Measurements from ENCODE around the gene STARD8.
"Not testable (repeated sequence)": the region's sequence is repeated elsewhere in the genome, so short reads cannot be mapped to it uniquely, and the experiment has no call there.

STARD8 gene

GRCh38 chrX:68627986-68628385 lies 19.5 kb upstream of the STARD8 start:
- no peak overlapping the region for H3K4me3 ChIP-seq (replicated peaks; ENCODE audit: insufficient read depth, low read length)
- DNase-seq (ENCODE audit: low read depth in 1 of 2, low spot score in 1 of 2), result no peak
- H3K27me3 ChIP-seq (ENCODE audit: insufficient read depth, poor library complexity, severe bottlenecking), result no peaks in the 10 kb centered on the region
- no peak overlapping the region for H3K27ac ChIP-seq (replicated peaks)
- no peak for TF ChIP-seq POLR2AphosphoS5 (IDR thresholded peaks at IDR 0.05; ENCODE audit: low read depth)
- no peak for TF ChIP-seq GABPA (IDR thresholded peaks at IDR 0.05; ENCODE audit: low read depth)

DNA sequence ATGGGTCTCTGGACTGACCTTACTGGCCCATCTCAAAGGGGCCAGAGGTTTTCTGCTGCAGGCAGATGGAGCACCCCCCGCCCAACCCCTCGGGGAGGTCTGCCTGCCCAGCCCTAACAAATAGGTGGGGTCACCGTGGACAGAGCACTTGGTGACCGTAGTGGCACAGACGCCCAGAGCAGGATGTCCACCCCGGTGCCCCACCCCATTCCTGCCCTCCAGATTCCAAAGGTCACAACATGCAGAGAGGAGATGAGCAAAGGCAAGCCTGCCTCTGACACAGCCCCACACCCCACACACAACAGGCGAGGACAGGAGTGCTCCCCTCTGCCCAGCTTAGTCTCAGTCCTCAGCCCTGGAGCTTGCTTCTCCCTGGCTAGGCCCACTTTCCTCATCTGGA lies 17.5 kb upstream of the STARD8 start:
- not testable (repeated sequence) for H3K27me3 ChIP-seq (ENCODE audit: insufficient read depth, poor library complexity, severe bottlenecking); H3K4me3 ChIP-seq (replicated peaks; ENCODE audit: insufficient read depth, low read length); H3K27ac ChIP-seq (replicated peaks); DNase-seq (ENCODE audit: low read depth in 1 of 2, low spot score in 1 of 2)

DNA sequence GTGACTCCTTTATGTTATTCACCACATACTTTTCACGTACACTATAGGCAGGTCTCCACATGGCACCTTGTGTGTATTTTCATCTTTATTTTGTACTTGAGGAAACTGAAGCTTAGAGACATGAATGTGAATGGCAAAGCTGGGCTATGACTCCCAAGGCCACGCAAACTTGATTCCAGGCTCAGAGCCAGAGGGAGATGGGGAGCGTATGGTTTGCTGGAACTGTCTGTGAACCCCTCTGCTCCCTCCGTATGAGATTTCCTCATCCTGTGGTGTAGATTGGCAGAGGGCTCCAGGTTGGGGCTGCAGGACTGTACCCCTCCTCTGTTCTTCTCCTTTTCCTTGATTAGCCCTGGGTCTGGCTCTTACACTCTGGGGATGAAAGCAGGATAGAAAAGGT lies 16.1 kb upstream of the STARD8 start:
- DNase-seq (ENCODE audit: low read depth in 1 of 2, low spot score in 1 of 2), result no peak
- TF ChIP-seq GABPA (IDR thresholded peaks at IDR 0.05; ENCODE audit: low read depth), result no peak
- TF ChIP-seq SPI1 (IDR thresholded peaks at IDR 0.05; ENCODE audit: borderline replicate concordance, low read depth), result no peak
- TF ChIP-seq POLR2AphosphoS5 (IDR thresholded peaks at IDR 0.05; ENCODE audit: low read depth), result no peak
- TF ChIP-seq, protein P1, sequence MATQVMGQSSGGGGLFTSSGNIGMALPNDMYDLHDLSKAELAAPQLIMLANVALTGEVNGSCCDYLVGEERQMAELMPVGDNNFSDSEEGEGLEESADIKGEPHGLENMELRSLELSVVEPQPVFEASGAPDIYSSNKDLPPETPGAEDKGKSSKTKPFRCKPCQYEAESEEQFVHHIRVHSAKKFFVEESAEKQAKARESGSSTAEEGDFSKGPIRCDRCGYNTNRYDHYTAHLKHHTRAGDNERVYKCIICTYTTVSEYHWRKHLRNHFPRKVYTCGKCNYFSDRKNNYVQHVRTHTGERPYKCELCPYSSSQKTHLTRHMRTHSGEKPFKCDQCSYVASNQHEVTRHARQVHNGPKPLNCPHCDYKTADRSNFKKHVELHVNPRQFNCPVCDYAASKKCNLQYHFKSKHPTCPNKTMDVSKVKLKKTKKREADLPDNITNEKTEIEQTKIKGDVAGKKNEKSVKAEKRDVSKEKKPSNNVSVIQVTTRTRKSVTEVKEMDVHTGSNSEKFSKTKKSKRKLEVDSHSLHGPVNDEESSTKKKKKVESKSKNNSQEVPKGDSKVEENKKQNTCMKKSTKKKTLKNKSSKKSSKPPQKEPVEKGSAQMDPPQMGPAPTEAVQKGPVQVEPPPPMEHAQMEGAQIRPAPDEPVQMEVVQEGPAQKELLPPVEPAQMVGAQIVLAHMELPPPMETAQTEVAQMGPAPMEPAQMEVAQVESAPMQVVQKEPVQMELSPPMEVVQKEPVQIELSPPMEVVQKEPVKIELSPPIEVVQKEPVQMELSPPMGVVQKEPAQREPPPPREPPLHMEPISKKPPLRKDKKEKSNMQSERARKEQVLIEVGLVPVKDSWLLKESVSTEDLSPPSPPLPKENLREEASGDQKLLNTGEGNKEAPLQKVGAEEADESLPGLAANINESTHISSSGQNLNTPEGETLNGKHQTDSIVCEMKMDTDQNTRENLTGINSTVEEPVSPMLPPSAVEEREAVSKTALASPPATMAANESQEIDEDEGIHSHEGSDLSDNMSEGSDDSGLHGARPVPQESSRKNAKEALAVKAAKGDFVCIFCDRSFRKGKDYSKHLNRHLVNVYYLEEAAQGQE (IDR thresholded peaks at IDR 0.05; ENCODE audit: insufficient replicate concordance, low read depth), result no peak
- TF ChIP-seq, protein P2, sequence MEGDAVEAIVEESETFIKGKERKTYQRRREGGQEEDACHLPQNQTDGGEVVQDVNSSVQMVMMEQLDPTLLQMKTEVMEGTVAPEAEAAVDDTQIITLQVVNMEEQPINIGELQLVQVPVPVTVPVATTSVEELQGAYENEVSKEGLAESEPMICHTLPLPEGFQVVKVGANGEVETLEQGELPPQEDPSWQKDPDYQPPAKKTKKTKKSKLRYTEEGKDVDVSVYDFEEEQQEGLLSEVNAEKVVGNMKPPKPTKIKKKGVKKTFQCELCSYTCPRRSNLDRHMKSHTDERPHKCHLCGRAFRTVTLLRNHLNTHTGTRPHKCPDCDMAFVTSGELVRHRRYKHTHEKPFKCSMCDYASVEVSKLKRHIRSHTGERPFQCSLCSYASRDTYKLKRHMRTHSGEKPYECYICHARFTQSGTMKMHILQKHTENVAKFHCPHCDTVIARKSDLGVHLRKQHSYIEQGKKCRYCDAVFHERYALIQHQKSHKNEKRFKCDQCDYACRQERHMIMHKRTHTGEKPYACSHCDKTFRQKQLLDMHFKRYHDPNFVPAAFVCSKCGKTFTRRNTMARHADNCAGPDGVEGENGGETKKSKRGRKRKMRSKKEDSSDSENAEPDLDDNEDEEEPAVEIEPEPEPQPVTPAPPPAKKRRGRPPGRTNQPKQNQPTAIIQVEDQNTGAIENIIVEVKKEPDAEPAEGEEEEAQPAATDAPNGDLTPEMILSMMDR (IDR thresholded peaks at IDR 0.05; ENCODE audit: insufficient read depth, low read length), result no peak
- H3K27ac ChIP-seq (replicated peaks), result no peak overlapping the region

DNA sequence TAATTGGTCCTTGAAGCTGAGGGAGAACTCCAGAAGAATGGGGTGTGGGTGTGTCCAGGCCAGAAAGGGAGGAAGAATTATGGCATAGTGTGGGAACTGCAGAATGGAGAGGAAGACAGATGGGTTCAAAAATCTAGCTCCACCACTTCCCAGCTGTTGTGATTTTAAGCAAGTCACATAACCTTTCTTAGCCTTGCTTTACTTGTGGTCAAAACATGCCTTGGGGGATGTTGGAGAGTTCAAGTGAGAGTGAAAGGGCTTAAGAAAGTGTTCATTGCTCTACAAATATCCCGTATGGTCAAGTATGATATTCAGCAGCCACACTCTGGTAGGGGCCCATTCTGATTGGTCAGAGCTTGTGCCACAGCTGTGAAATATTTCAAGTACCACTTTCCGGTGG lies 15.0 kb upstream of the STARD8 start:
- H3K27ac ChIP-seq (replicated peaks), result no peak overlapping the region
- TF ChIP-seq SPI1 (IDR thresholded peaks at IDR 0.05; ENCODE audit: borderline replicate concordance, low read depth), result no peak
- no peak for TF ChIP-seq GABPA (IDR thresholded peaks at IDR 0.05; ENCODE audit: low read depth)
- TF ChIP-seq, protein P1 (IDR thresholded peaks at IDR 0.05; ENCODE audit: insufficient replicate concordance, low read depth), result no peak
- TF ChIP-seq, protein P2 (IDR thresholded peaks at IDR 0.05; ENCODE audit: insufficient read depth, low read length), result no peak
- no peak for TF ChIP-seq POLR2AphosphoS5 (IDR thresholded peaks at IDR 0.05; ENCODE audit: low read depth)
- no peaks in the 10 kb centered on the region for H3K27me3 ChIP-seq (ENCODE audit: insufficient read depth, poor library complexity, severe bottlenecking)
- DNase-seq (ENCODE audit: low read depth in 1 of 2, low spot score in 1 of 2), result no peak
- no peak overlapping the region for H3K4me3 ChIP-seq (replicated peaks; ENCODE audit: insufficient read depth, low read length)

More for the DNA sequence above, 16.1 kb upstream of the STARD8 start:
- no peaks in the 10 kb centered on the region for H3K27me3 ChIP-seq (ENCODE audit: insufficient read depth, poor library complexity, severe bottlenecking)
- no peak overlapping the region for H3K4me3 ChIP-seq (replicated peaks; ENCODE audit: insufficient read depth, low read length)

GRCh38 chrX:68633981-68634380 lies 13.5 kb upstream of the STARD8 start:
- Histone ChIP-seq H3K27ac (replicated peaks) (no peak overlapping the region), H3K4me3 (replicated peaks; ENCODE audit: insufficient read depth, low read length) (no peak overlapping the region), H3K27me3 (ENCODE audit: insufficient read depth, poor library complexity, severe bottlenecking) (no peaks in the 10 kb centered on the region)
- no peak for TF ChIP-seq GABPA (IDR thresholded peaks at IDR 0.05; ENCODE audit: low read depth)
- no peak for TF ChIP-seq POLR2AphosphoS5 (IDR thresholded peaks at IDR 0.05; ENCODE audit: low read depth)
- TF ChIP-seq SPI1 (IDR thresholded peaks at IDR 0.05; ENCODE audit: borderline replicate concordance, low read depth), result no peak
- TF ChIP-seq, protein P1 (IDR thresholded peaks at IDR 0.05; ENCODE audit: insufficient replicate concordance, low read depth), result no peak
- TF ChIP-seq, protein P2 (IDR thresholded peaks at IDR 0.05; ENCODE audit: insufficient read depth, low read length), result no peak
- no peak for DNase-seq (ENCODE audit: low read depth in 1 of 2, low spot score in 1 of 2)

All from HL-60 (cell line).